GM18511 (cell line): ENCODE results near the gene NIPAL4.
"Not testable (repeated sequence)": the region's sequence is repeated elsewhere in the genome, so short reads cannot be mapped to it uniquely, and the experiment has no call there.

Experiments used
- ATAC-seq: cut with Tn5 transposase; IDR thresholded peaks from one replicate; pipeline ENCODE4 v1.9.1; 2021; ENCODE audit warnings: mild to moderate bottlenecking, moderate library complexity; ENCODE audit not compliant: unreplicated experiment

Gene NIPAL4

GRCh38 chr5:157459715-157460599 lies at the start of gene NIPAL4:
NIPAL4 (plus strand) TSS chr5:157460213; CDS start chr5:157460321, 108 bp downstream.
- no peak for ATAC-seq

GRCh38 chr5:157415838-157416237 lies 44.2 kb upstream of the NIPAL4 start:
- ATAC-seq: no peak

- ATAC-seq: not testable (repeated sequence)
Measured at GRCh38 chr5:157419521-157419920, 40.5 kb upstream of the NIPAL4 start.

- not testable (repeated sequence) for ATAC-seq
Measured at GRCh38 chr5:157429920-157430319, 30.1 kb upstream of the NIPAL4 start.

- ATAC-seq: peak; percentile 76
Measured at GRCh38 chr5:157431544-157432200, 28.3 kb upstream of the NIPAL4 start.

GRCh38 chr5:157434096-157434495 lies 25.9 kb upstream of the NIPAL4 start:
- ATAC-seq: no peak

- no peak for ATAC-seq
Measured at GRCh38 chr5:157443041-157443549, 16.9 kb upstream of the NIPAL4 start.

GRCh38 chr5:157444224-157444623 lies 15.8 kb upstream of the NIPAL4 start:
- no peak for ATAC-seq

- ATAC-seq: no peak
Measured at GRCh38 chr5:157445745-157446411, 14.1 kb upstream of the NIPAL4 start.

GRCh38 chr5:157446412-157446935 lies 13.5 kb upstream of the NIPAL4 start:
- ATAC-seq: no peak

GRCh38 chr5:157447201-157447637 lies 12.8 kb upstream of the NIPAL4 start:
- ATAC-seq: no peak

GRCh38 chr5:157449011-157449723 lies 10.8 kb upstream of the NIPAL4 start:
- no peak for ATAC-seq

GRCh38 chr5:157450024-157450423 lies 10.0 kb upstream of the NIPAL4 start:
- ATAC-seq: no peak

GRCh38 chr5:157451806-157452205 lies 8.2 kb upstream of the NIPAL4 start:
- ATAC-seq: no peak

GRCh38 chr5:157454273-157454672 lies 5.7 kb upstream of the NIPAL4 start:
- ATAC-seq: no peak

GRCh38 chr5:157455057-157455456 lies 5.0 kb upstream of the NIPAL4 start:
- no peak for ATAC-seq

- ATAC-seq: no peak
Measured at GRCh38 chr5:157456301-157456700, 3.7 kb upstream of the NIPAL4 start.

GRCh38 chr5:157457391-157457790 lies 2.6 kb upstream of the NIPAL4 start:
- ATAC-seq: no peak

- no peak for ATAC-seq
Measured at GRCh38 chr5:157458835-157459234, 1.2 kb upstream of the NIPAL4 start.
